ENCODE results near the gene HECTD4. TPM values are rescaled to one million over a fixed set of nuclear protein-coding genes. Genes with fewer than 3 reads are reported as not detected.
"Not testable (repeated sequence)": the region's sequence is repeated elsewhere in the genome, so short reads cannot be mapped to it uniquely, and the experiment has no call there.

HECTD4 gene
- total RNA-seq, 1 experiment from 2014 or later: 3.7 TPM

DNA sequence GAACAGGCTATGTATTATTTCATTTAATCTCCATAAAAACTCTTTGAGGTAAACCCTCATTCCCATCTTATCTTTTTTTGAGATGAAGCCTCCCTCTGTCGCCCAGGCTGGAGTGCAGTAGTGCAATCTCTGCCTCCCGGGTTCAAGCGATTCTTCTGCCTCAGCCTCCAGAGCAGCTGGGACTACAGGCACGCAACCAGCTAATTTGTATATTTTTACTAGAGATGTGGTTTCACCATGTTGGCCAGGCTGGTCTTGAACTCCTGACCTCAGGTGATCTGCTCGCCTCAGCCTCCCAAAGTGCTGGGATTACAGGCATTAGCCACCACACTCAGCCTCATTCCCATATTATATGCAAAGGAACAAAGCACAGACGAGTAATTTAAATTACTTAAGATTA lies 25.5 kb upstream of the HECTD4 start:
- DNase-seq (ENCODE audit: low read depth): not testable (repeated sequence)

DNA sequence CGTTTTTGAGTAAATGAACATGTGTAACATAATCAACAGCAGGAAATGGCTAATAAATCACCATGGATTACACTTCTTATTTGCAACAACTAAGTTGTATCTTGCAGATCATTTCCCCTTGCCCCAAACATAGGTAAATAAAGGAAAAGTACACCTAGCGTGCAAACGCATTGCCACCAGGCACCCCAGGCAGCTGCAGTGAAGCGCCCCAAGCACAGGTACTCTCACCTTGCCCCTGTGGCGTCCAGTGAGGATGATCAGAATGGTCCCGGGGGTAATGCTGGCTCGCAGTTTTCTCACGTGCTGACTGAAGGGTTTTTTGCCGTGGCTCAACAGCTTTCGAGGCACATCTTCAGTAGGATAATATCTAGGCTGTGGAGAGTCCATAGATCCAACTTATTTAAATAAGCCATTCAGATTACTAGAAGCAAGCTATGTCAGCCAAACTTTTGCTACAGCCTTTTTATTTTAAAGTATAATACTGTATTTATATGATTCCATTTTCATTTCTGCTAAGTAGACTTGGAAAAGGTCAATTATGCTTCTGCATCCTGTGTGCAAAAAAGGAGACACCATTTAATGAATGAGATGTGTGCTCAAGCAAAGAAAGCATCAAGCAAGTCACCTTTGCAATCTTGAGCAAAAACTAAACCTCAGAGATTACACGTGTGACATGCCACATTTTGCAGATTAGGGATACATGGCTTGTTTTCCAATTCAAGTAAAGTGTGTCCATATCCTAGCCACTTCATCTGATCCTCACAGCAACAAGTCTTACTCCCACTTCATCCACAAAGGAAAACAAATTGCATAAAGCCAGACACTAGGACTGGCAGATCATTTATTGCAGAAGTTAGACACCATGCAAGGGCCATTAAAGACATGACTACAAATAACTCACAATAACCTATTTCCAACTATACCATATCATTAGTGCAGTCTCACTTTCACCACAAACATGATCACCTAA lies 24.6 kb upstream of the HECTD4 start:
- no peak for DNase-seq (ENCODE audit: low read depth)

DNA sequence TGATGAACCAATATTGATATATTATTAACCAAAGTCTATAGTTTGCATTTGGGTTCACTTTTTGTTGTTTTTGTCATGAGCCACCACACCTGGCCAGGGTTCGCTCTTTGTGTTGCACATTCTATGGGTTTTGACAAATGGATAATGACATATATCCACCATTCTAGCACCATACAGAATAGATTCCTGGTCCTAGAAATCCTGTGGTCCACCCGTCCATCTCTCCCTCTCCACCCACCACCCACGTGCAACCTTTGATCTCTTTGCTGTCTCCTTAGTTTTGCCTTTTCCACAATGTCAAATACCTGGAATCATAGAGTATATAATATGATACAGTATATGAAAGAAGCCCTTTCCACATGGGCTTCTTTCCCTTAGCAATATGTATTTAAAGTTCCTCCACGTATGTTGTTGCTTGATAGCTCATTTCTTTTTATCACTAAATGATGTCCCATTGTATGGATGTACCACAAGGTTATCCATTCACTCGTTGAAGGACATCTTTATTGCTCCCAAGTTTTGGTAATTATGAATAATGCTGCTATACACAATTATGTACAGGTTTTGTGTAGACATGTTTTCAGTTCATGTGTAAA lies 19.8 kb upstream of the HECTD4 start:
- no peak for DNase-seq (ENCODE audit: low read depth)

DNA sequence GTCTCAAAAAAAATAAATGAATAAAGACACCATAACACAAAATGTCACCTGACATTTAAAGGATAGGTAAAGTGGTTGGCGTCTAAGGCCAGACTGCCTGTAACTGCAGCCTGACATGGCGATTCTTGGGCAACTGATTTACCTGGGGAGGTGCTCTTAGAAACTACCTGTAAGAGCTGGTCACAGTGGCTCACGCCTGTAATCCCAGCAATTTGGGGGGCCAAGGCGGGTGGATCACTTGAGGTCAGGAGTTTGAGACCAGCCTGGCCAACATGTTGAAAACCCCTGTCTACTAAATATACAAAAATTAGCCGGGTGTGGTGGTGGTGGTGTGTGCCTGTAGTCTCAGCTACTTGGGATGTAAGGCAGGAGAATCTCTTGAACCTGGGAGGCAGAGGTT lies 18.8 kb upstream of the HECTD4 start:
- DNase-seq (ENCODE audit: low read depth): no peak

DNA sequence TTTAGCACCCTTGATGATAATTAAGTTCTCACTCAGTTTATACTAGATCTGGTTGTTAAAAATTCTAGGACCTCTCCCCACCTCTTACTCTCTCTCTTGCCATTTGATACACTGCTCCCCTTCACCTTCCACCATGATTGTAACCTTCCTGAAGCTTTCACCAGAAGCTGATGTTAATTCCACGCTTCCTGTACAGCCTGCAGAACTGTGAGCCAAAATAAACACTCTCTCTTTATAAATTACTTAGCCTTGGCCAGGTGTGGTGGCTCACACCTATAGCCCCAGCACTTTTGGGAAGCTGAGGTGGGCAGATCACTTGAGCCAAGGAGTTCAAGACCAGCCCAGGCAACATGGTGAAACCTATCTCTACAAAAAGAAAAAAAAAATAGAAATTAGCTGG lies 11.1 kb upstream of the HECTD4 start:
- DNase-seq (ENCODE audit: low read depth): no peak

DNA sequence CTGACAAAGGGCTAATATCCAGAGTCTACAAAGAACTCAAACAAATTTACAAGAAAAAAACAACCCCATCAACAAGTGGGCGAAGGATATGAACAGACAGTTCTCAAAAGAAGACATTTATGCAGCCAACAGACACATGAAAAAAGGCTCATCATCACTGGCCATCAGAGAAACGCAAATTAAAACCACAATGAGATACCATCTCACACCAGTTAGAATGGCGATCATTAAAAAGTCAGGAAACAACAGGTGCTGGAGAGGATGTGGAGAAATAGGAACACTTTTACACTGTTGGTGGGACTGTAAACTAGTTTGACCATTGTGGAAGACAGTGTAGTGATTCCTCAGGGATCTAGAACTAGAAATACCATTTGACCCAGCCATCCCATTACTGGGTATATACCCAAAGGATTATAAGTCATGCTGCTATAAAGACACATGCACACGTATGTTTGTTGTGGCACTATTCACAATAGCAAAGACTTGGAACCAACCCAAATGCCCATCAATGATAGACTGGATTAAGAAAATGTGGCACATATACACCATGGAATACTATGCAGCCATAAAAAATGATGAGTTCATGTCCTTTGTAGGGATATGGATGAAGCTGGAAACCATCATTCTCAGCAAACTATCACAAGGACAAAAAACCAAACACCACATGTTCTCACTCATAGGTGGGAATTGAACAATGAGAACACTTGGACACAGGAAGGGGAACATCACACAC lies 7.9 kb upstream of the HECTD4 start:
- DNase-seq (ENCODE audit: low read depth): not testable (repeated sequence)

DNA sequence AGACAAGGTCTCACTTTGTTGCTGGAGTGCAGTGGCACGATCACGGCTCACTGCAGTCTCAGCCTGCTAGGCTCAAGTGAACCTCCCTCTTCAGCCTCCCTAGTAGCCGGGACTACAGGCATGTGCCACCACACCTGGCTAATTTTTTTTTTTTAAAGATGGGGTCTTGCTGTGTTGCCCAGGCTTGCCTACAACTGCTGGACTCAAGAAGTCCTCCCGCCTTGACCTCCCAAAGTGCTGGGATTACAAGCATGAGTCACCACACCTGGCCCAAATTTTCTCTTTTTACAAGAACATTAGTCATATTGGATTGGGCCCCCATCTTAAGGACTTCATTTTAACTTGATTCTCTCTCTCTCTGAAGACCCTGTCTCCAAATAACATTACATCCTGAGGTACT lies 7.0 kb upstream of the HECTD4 start:
- DNase-seq (ENCODE audit: low read depth): no peak

DNA sequence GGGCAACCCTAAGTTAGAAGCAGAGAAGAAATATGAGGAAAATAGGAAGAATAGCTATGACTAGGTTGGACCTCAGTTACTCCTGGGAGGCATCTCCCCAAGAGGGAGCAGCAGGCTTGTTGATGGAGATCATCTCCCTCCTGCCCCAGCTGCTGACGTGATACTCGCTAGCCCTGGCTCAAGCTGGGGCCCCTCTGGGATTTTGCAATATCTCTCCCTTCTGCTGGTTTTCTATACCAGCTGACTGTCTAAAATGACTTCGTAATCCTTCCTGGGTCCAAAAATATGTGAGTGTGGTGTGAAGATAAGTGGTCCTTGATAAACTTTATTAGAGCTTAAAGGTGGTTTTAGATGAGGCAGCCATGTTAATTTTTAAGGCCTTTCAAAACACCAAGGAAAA lies 4.5 kb upstream of the HECTD4 start:
- DNase-seq (ENCODE audit: low read depth): no peak

DNA sequence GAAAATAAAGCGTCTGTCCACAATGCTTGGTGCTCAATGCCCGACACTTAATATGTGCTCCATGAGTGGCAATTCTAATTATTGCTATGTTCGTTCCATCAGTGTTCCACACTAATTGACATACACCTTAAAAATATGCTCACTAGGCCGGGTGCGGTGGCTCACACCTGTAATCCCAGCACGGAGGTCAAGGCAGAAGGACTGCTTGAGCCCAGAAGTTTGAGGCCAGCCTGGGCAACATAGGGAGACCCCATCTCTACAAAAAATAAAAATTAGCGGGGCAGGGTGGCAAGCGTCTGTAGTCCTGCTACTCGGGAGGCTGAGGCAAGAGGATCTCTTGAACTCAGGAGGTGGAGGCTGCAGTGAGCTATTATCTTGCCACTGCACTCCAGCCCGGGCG lies 635 bp upstream of the HECTD4 start:
- DNase-seq (ENCODE audit: low read depth): no peak

DNA sequence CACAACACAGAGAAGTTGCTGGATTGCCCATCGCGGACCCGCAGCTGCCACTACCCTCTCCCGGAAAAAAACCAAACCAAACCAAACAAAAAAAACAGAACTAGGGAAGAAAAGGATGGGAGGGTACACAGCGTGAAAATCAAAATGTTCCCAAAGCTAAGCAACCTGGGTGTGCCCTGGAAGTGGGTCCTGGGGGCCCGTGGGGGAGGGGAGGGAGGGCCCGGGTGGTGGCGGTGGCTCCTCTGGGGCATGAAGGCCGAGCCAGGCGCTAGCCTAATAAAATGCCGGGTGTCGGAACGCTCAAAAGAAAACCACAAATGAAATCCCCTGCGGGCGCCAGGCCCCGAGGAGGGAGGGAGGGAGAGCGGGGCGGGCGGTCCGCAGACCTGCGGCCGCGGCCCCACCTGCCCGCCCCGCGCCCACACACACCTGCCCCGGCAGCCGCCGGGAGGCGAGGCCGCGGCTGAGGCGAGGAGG lies 787 bp downstream of the HECTD4 start:
- DNase-seq (ENCODE audit: low read depth): peak; percentile 16

DNA sequence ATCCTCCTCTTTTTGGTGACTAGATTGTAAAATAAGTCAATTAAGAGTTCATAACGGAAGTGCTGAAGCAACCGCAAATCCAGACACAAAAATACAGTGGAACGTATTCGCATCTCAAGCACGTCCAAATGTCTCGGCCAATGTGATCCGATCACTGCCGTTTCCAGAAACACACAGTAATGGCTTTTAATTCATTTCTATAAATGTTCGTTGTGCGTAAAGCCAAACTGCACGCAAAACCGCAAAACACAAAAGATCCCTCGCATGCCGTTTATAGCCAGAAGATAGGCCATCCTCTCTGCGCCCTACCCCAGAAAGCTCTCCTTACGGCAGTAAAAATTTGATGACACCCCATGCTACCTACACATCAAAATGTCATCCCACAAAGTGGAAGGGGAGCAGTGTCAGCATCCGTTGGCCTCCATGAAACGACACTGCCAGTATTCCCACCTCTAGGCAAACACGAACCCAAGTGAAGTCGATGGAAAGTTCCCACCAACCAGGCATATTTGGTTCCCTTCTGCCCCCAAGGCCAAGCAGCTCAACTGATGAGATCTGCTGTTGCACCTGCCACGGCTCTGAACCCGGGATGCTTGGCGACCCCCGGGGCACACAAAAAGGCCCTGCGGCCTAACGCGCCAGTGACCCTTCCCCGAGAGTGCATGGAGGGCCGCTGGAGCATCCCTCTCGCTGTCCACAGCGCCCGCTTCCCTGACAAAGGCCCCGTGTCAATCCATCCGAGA lies 1.4 kb downstream of the HECTD4 start:
- DNase-seq (ENCODE audit: low read depth): no peak

DNA sequence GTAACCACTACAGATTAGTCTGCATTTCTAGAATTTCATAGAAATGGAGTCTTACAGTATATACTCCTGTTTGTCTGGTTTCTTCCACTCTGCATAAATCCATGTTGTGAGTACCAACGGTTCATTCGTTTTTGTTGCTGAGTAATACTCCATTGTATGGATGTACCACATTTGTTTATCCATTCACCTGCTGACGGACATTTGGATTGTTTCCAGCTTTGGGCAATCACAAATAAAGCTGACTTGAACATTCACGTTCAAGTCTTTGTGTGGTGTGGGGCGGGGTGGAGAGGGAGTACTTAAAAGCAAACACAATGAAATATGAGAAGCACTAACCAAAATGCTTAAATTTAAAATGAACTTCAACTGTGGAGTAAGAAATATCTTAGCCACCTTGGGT lies 7.1 kb downstream of the HECTD4 start:
- no peak for DNase-seq (ENCODE audit: low read depth)

DNA sequence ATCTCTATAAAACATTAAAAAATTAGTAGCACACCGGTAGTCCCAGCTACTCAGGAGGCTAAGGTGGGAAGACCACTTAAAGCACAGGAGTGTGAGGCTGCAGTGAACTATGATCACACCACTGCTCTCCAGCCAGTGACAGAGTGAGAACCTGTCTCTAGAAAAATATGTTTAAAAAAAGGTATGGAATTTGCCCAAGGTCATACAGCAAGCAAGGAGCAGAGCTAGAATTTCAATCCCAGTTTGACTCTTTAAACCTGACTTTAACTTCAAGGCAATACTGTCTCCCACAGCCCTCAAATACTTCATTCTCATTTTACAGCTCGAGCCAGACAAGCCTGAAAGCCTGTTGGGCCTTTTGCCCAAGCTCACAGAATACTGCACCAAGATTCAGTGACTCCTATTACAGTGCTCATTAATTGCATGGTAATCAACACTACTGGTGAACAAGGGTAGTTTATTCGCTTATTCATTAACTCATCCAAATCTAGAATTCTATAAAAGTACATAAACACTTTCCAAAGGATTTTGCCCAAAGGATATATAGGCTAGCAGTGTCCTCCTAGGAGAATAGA lies 8.0 kb downstream of the HECTD4 start:
- no peak for DNase-seq (ENCODE audit: low read depth)

DNA sequence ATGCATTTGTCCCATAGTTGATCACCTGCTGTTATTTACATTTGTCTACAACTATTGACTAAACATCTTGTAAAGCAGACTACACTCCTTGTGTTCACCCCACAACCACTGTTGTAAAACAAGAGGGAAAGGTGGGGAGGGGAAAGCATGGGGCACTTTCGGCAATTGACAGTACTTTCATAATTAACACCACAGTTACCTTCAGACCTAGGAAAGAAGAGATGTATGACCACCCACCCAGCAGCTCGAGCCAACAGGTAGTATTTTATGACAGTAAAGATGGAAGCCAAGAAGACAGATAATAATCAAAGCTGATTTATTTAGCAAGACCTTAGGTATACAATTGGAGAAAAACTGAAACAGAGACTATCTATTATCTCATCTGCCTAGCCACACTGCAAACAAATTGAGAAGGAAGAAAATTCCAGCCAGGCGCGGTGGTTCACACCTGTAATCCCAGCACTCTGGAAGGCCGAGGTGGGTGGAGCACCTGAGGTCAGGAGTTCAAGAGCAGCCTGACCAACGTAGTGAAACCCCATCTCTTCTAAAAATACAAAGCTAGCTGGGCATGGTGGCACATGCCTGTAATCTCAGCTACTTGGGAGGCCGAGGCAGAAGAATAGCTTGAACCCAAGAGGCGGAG lies 11.2 kb downstream of the HECTD4 start:
- no peak for DNase-seq (ENCODE audit: low read depth)

DNA sequence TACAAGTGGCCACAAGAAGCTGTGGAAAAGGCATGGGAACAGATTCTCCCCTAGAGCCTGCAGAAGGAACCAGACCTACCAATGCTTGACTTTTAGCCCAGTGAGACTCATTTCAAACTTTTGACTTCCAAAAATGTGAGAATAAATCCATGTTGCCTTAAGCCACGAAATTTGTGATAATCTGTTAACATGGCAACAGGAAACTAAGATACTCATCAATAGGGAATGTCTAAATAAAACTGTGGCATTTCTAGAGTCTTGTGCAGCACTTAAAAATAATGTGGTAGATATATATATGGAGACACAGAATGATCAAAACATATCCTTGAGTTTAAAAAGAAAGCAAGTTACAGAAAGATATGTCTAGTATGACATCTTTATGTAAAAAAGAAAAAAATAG lies 12.0 kb downstream of the HECTD4 start:
- no peak for DNase-seq (ENCODE audit: low read depth)

DNA sequence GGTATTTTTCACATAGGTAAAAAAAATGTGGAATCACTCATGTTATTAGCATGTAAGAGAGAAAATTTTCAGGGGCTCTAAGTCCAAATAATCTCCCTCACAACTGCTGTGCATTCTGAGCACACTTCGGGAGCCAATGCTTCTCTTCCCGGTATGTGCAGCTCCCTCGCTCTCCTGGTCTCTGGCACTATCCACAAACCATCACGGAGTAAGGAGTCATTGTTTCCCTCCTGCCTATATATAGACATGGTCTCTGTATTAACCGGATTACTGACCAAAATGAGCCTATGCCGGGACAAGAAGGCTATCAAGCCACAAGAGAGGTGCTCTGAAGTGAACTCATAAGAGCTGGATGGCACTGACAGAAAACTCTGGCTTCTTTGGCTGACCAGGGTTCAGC lies 13.4 kb downstream of the HECTD4 start:
- DNase-seq (ENCODE audit: low read depth): no peak

DNA sequence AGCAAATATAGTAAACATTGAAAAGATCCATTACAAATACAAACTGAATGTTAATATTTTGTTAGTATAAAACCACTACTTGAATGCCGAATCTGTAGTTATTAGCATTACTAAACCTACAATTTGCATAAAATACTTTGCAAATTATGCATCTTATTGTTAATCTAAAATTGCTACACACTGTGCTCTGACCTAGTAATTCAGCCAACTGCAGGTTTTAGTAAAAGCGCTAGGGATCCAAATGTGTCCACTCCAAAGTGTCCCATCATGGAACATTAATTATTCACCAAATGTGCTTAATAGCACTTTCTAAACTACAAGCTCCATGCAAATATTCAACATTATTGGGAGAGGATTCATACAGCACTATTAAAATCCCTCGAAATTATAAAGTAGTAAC lies 14.3 kb downstream of the HECTD4 start:
- DNase-seq (ENCODE audit: low read depth): no peak

DNA sequence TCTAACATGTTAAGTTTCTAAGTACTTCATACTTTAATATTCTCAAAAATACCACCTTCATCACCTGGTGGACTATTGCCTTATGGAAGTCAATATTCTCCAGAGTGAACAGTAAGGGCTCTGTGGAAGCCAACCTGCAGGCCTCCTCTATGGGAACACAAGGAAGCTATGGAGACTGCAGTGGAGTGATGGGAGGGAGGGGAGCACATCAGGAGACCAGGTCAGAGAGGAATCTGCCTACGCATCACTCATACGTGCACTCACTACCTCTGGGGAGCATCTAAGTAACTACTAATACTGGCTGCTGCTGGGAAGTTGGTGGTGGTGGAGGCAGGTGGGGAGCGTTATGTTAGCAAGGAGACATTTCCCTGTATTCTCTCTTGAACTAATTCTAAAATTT lies 19.9 kb downstream of the HECTD4 start:
- DNase-seq (ENCODE audit: low read depth): no peak

DNA sequence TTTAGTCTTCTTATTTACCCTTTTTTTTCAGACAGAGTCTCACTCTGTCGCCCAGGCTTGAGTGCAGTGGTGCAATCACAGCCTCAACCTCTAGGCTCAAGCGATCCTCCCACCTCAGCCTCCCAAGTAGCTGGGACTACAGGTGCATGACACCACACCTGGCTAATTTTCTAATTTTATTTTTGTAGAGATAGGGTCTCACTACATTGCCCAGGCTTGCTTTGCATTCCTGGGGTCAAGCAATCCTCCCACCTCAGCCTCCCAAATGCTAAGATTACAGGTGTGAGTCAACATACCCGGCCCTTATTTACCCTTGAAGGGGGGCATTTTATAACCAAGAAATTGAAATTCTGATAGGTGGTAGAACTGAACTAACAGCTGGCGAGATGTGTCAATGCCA lies 21.0 kb downstream of the HECTD4 start:
- DNase-seq (ENCODE audit: low read depth): no peak

DNA sequence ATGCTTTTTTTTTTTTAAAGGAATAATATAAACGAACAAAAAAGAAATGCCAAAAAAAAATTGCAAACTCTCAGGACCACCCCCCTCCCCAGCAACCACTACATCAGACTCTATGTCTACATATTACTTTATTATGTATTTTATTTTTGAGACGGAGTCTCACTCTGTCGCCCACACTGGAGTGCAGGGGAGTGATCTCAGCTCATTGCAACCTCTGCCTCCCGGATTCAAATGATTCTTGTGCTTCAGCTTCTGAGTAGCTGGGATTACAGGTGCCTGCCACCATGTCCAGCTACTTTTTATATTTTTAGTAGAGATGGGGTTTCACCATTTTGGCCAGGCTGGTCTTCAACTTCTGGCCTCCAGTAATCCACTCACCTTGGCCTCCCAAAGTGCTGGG lies 22.9 kb downstream of the HECTD4 start:
- no peak for DNase-seq (ENCODE audit: low read depth)

DNA sequence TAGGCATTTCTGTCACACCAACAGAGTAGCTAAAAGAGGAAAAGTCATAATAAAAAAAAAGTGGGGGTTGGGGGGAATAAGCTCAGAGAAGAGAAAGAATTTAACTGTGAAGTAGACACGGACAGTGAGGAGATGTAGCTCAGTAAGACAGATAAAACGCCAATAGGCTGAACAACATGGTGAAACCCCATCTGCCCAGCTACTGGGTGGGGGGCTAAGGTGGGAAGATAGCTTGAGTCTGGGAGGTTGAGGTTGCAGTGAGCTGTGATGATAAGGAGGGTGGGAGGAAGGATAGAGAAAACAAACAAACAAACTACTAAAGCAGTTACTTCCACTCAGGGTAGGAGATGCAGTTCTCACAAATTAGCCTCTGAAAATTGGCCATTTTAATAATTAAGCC lies 25.0 kb downstream of the HECTD4 start:
- DNase-seq (ENCODE audit: low read depth): no peak
